ELF-1 (cell line): ENCODE data around the gene EMID1.

Experiments
- DNase-seq: peaks from one replicate; pipeline ENCODE4 v3.0.0-alpha.2; 2016; ENCODE audit warnings: low read depth, low spot score

EMID1 gene

GRCh38 chr22:29259253-29259899 lies 53.7 kb downstream of the EMID1 start:
- peak; percentile 56 for DNase-seq

GRCh38 chr22:29260031-29260560 lies 54.4 kb downstream of the EMID1 start:
- no peak for DNase-seq

GRCh38 chr22:29260601-29261315 lies 55.1 kb downstream of the EMID1 start:
- DNase-seq: no peak

GRCh38 chr22:29263791-29264276 lies 58.1 kb downstream of the EMID1 start:
- DNase-seq: no peak

DNA sequence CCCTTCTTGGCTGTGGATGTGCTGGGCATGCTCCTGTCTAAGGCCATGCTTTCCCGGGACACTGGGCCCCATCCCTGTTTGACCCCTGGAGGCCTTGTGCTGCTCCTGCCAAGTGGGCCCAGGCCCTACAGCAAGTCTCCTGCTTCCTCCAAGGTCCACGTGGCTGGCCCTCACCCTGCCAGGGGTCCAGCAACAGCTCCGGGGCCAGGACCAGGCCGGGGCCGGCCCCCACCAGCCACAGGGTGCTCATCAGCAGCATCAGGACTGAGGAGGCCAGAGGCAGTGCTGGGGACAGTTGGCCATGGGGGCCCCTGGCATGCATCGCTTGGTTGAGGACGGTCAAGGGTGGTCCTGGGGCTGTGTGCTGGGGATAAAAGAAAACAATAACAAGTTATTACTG lies 59.6 kb downstream of the EMID1 start:
- no peak for DNase-seq

DNA sequence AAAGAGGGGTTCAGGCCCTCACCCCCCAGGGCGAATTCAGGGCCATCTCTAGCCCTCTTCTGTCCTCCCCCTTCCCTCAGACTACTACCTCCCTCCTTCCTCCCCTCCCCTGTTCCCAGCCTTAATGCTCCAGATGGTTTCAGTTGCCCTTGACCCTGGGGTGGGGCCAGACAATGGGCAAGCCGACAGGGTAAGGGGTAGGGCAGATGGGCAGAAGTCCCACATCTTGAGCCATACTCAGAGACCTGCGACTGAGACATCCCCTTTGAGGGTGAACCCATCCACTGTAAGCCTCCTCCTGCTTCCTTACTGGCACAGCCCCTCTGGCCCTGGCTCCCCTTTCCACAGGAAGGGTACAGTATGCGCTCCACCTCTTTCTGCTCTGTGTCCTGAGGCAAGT lies 60.2 kb downstream of the EMID1 start:
- no peak for DNase-seq

DNA sequence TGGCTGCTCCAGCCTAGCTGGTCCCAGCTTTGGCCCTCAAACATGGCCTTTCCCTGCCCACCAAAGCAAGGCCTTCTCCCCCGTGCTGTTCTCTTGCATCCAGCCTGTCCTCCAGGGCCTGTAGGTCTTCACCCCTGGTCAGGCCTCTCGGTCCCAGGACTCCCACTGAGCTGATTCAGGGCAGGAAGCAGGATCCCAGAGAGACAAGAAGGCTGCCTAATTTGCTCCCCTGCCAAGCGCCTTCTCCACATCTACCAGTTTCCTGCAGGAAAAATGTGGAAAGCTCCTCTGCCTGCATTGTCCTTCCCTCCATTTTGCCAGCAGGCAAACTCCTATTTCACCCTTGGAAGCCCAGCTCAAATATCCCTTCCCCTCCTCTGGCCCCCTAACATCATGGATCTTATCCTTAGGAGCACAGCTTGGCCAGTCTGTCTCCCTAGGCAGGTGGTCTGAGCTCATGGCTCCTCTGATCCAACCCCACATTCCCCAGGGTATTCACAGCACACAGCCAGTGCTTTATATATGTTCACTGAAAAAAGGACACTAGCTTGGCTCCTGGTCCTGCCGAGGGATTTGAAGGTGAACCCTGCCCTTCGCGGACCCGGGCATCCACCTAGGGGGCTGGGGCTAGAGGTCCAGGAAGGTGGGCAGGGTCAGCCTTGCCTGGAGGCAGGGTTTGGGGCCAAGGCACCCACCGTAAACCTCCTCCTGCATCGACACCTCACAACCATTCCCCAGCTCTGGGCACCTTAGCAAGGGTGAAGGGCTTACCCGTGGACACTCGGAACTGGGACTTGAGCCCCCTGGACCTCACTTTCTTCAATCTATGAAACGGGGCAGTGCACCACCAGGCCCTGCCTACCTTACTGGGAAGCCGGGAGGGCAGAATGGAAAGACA lies 61.1 kb downstream of the EMID1 start:
- peak; percentile 39 for DNase-seq

- DNase-seq: no peak
Measured at GRCh38 chr22:29267462-29267857, 61.8 kb downstream of the EMID1 start.

- peak; percentile 96 for DNase-seq
Measured at GRCh38 chr22:29267858-29268510, 62.3 kb downstream of the EMID1 start, which contains the start of the genes EWSR1 and RHBDD3. Gene EWSR1, plus strand, starts transcription at chr22:29268268. Its CDS starts 69 bp downstream, at chr22:29268337. Gene RHBDD3, minus strand, starts transcription at chr22:29267981. Its CDS starts 2,355 bp downstream, at chr22:29265626.

- DNase-seq: no peak
Measured at GRCh38 chr22:29268511-29269229, 63.0 kb downstream of the EMID1 start.

- peak; percentile 54 for DNase-seq
Measured at GRCh38 chr22:29269230-29269604, 63.5 kb downstream of the EMID1 start.

GRCh38 chr22:29269731-29270474 lies 64.2 kb downstream of the EMID1 start:
- DNase-seq: peak; percentile 35

GRCh38 chr22:29270475-29271271 lies 65.0 kb downstream of the EMID1 start:
- DNase-seq: no peak

- DNase-seq: no peak
Measured at GRCh38 chr22:29272624-29273023, 66.9 kb downstream of the EMID1 start.

DNA sequence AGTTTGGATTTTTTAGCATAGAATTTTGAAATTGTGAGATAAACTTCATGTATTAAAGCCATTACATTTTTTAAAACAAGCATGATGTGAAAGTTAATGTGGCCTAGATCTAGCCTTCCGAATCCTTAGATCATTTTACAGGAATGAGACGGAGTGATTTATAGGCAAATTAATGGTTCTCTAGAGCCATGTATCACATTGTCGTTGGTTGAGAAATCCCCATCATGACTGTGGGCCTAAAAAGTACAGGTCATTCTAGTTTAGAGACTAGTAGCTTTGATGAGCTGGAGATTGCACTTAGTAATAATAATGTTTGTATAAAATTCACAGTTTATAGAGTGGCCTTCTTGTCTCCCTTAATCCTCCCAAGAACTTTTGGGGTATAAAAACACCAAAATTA lies 69.5 kb downstream of the EMID1 start:
- DNase-seq: no peak

- no peak for DNase-seq
Measured at GRCh38 chr22:29275819-29276565, 70.3 kb downstream of the EMID1 start.

DNA sequence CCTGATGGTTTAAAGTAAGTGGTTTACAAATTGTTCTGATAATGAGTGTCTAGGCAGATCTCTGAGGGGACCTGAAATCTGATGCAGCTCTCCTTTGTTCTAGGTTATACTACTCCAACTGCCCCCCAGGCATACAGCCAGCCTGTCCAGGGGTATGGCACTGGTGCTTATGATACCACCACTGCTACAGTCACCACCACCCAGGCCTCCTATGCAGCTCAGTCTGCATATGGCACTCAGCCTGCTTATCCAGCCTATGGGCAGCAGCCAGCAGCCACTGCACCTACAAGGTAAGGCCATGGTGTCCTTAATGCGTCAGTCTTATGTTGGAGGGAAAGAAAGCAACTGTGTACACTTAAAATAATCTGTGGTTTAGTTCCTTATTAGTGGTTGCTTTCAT lies 72.2 kb downstream of the EMID1 start:
- DNase-seq: no peak

DNA sequence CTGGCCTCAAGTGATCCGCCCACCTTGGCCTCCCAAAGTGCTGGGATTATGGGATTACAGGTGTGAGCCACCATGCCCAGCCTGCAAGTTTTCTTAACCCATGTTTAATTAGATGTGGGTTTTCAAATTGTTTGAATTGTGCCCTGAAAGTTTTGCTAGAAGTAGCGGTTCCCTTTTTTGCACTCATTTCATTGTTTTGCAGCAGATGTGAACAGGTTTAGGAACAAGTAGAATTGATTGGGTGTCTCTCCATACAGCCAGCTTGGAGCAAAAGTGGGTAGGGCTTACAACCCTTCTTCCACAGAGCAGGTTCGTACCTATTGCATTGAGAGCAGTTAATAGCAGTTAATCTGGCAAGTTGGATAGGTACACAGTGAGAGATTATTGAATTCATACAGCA lies 78.5 kb downstream of the EMID1 start:
- no peak for DNase-seq
